HG03060 (cell line): ENCODE data around the gene UBE2J2.
"Not testable (repeated sequence)": the region's sequence is repeated elsewhere in the genome, so short reads cannot be mapped to it uniquely, and the experiment has no call there.

Source experiments
- ATAC-seq: cut with Tn5 transposase; IDR thresholded peaks from one replicate; pipeline ENCODE4 v1.9.1; 2021; ENCODE audit warnings: low read depth, moderate number of reproducible peaks; ENCODE audit not compliant: unreplicated experiment

The UBE2J2 gene

DNA sequence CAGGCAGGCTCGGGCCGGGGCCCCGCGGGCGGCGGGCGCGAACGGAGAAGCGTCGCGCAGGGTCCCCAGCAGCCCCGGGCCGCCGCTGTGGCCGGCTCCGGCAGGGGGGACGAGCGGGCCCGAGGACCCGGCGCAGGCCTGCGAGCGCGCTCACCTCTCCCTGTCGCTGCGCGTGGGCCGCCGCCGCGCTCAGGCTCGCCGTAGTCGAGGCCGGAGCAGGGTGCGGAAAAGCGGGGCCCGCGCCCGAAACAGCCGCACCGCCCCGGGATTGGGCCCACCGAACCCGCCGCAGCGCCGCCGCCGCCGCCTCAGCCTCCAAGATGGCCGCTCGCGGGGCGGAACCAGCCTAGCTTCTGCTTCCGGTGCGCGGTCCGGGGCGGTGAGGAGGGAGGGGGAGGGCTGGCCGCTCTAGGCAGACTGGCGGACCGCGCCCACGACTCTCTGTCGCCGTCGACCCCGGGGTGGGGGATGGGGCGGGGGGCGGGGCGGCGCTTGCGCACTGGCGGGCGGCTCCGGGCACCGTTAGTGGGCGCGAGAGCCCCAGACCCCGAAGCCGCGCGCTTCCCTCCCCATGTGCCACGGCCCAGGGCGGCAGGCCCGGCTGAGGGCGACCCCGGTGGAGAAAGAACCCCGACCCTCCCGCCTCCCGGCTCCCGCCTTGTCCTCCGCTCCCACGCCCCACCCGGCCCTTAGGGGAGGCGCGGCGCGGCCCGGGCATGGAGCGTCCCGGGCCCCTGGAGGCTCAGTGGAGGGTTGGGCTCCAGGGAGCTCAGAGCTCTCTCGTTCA, at the start of gene UBE2J2:
TSS of gene UBE2J2 (minus strand) at position 343 of the 787 bp plus-strand sequence. CDS start 5,862 bp downstream, outside the sequence.
- ATAC-seq: no peak

DNA sequence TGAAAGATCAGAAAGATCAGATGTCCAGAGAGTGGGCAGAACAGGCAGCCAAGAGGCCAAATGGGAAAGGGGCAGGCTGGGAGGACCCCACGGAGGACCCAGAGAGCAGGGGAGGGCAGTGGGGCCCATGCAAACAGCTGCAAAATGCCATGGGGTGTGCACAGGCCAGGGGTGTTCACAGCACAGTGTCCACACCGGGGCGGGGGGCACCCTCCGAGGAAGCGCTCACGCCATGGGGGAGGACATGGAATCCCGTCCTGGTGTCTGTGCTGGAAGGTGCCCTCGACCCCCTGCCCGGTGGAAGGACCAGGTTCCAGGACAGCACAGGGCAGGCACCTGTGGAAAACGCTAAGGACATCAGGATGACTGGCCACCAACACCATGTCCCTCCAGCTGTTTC, 49.3 kb upstream of the UBE2J2 start:
- no peak for ATAC-seq

DNA sequence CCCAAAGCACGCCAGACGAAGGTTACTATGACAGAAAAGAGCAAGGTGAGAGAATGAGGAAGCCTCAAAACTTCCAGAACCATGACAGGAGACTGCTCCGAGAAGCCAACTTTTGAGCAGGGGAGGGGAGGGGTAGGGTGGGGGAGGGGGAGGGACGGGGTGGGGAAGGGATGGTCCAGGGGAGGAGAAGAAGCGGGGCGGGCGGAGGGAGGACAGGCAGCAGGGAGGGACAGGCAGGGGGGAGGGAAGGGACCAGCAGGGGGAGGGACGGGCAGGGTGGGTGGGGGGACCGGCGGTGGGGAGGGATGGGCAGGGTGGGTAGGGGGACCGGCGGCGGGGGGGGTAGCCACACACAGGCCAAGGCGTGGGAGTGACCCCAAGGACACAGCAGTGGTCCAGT, 48.8 kb upstream of the UBE2J2 start:
- no peak for ATAC-seq

DNA sequence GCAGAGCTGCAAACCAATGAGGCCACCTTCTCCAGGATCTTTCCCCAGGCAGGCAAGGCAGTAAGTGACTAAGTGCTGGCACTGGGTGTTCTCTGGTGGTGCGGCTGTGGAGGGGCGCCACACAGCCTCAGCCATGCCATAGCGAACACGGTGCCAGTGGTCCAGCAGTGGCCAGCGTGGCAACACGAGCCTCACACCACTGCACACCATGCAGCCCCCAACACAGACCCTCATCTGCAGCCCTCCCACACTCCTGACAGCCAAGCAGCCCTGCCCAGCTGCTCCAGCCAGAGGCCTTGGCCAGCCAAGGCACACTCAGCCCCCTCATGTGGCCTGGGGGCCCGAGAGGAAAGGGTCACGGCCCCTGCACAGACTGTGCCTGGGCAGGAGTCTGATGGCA, 47.8 kb upstream of the UBE2J2 start:
- ATAC-seq: no peak

DNA sequence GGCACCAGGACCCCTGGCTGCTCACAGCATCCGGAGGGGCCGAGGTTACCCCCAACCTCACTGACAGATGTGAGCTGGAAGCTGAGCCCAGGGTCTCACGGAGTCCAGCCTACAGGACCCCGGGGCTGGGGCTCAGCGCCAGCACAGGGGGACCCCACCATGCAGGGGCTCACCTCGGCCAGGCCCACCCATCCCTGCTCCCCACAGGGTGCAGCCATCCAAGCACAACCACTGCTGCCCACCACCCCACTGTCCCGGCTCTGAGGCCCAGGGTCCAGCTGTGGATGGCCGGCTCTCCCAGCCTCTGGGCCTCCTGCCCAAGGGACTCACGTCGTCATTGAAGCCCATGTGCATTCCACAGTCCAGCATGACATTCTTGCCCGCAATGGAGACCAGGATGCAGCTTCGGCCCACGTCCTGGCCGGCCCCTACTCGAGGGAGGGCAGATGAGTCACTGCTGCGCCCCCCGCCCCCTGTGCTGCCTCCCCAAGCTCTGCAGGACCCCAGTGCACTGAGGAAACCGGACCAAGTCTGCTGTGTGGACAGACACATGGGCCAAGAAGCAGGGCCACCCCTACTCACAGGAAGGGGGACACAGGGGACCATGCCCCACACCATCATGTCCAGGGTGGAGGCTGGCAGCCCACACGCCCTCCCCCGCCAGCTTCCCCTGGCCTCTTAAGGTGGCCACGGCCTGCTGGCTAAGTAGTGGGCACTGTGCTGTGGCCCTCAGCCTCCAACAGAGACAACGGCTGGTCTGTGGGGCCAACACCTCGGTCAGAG, 47.2 kb upstream of the UBE2J2 start:
- no peak for ATAC-seq

DNA sequence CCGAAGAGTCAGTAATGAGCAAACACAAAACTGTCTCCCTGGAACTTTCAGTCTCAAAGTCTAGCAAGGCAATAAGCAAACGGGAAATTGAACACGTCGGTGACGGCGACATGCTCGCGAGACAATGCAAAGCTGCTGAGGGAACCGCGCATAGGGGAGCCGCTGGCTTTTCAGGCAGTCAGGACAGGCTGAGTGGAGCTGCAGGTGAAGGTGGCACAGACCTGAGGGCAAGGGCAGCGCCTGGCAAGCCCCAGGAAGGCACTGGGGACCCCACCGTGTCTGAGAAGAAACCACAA, 45.9 kb upstream of the UBE2J2 start:
- ATAC-seq: no peak

DNA sequence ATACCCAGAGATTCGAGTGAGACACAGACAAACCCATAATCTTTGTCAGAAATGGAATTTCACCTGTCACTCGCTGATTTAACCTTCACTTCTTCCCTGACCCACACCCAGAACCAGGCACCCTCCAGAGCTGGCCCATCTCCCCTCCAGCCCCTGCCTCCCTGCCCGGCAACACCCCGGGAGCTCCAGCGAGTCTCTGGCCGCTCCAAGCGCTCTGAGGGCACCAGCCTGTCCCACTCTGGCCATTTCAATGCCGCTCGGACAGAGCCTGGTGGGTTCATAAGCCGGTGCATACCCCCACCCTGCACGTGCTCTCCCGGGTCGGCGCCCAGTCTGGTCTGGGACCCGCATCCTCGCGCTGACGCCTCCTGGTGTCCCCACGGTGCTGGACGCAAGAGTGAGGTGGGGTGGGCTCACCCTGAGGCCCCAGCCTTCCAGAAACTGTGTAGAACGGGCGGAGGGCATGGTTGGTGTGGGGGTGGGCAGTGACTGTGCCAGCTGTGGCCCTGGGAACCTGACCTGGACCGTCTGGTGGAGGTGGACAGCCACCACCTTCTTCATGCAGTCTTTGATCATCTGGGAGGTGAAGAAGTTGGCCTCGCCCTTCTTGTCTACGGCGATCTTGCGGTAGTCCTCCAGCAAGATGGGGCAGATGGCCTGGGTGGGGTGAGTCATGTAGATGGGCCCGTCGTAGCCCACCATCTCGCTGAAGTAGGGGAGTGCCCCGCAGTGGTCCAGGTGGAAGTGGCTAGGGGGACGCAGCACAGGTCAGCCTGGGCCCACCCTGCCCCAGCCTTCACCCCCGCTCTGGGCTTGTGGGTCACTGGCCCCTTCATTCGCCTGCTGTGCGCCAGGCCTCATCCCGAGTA, 45.4 kb upstream of the UBE2J2 start:
- no peak for ATAC-seq

DNA sequence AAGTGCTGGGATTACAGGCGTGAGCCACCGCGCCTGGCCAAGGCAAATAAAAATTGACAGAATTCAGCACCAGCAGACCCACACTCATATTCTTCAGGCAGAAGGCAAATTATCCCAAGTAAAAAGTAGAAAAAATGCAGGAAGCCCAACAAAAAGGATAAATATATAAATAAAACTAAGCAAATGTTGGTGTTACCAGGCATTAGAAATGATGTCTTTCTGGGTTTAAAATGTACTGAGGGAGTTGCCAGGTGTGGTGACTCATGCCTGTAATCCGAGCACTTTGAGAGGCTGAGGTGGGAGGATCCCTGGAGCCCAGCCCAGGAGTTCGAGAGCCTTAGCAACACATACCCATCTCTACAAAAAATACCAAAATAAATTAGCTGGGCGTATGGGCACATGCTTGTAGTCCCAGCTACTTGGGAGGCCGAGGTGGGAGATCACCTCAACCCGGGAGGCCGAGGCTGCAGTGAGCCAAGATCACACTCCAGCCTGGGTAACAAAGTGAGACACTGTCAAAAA, 44.5 kb upstream of the UBE2J2 start:
- ATAC-seq: no peak

DNA sequence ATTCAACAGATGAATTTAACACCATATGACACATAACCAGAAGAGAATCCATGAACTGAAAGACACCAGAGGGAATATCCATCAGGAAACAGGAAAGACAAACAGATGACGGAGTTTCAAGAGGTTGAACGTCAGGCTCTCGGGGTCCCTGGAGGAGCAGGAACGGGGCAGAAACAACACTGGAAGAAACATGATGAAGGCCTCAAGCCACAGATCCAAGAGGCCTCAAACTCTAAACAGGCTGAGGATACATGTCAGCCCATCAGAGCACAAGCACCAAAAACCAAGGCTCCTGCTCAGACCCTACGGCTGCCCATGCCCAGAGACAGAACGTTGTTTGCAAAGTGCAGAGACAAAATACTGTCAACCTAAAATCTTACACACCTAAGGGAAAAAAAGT, 43.8 kb upstream of the UBE2J2 start:
- no peak for ATAC-seq

DNA sequence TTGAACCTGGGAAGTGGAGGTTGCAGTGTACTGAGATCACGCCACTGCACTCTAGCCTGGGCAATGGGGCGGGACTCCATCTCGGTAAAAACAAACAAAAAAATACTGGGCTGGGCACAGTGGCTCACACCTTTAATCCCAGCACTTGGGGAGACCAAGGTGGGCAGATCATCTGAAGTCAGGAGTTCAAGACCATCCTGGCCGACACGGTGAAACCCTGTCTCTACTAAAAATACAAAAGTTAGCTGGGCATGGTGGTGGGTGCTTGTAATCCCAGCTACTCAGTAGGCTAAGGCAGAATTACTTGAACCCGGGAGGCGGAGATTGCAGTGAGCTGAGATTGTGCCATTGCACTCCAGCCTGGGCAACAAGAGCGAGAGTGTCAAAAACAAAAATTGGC, 42.5 kb upstream of the UBE2J2 start:
- ATAC-seq: not testable (repeated sequence)

DNA sequence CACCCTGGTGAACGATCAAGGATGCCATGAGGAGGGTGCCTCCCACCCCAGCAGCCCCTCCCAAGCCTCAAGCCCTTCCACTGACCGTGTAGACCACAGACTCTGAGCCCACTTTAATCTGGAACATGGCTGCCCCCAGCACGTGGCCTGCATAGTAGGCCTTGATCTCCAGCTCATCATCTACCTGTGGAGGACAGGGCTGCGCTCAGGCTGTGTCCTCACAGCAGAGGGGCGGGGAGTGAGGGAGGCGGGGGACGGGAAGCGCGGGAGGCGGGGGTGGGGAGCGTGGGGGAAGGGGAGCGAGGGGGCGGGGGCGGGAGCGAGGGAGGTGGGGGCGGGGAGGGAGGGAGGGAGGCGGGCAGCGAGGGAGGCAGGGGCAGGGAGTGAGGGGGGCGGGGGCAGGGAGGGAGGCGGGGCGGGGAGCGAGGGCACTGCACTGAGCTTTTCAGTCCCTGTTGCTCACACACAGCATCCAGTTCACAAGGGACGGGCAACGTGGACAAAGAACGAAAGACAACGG, 41.8 kb upstream of the UBE2J2 start:
- ATAC-seq: no peak

DNA sequence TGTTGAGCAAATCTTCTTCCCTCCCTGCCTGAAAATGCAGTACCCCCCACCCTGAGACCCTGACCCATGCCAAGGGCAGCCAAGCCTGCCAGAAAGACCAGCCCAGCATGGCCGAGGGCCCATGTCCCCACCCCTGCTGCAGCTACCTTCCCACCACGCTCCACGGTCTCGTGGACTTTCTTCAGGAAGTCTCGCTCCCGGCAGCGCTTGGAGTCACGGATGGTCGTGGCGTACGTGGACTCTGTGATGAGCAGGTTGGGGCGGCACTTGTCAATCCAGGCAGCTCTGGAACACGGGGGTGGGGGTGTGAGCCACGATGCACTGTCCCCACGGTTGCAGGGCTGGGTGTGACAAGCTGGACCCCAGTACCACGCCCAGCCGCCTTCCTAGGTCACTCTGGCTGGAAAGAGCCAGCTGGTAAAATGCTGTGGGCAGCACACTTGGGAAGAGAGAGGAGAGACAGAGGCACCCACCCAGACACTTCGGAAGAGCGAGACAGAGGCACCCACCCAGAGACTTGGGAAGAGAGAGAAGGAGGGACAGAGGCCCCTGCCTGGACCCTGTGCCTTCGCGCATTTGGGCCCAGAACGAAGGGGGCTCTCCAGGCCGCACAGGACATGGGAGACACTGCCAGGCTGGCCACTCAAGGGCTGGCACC, 41.2 kb upstream of the UBE2J2 start:
- ATAC-seq: no peak

DNA sequence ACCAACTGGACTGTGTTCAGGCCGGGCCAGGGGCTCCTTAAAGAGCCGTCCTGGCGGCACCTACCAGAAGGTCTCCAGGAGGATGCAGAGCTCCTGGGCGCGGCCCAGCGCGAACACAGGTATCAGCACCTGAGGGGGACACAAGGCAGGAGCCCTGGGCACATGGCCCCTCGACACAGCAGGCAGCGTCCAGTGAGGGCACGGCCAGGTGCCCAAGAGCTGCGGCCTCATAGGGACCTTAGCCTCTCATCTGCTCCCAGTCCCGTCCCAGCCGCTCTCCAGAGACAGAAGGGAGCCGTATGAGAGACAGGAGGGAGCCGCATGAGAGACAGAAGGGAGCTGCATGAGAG, 40.6 kb upstream of the UBE2J2 start:
- no peak for ATAC-seq

DNA sequence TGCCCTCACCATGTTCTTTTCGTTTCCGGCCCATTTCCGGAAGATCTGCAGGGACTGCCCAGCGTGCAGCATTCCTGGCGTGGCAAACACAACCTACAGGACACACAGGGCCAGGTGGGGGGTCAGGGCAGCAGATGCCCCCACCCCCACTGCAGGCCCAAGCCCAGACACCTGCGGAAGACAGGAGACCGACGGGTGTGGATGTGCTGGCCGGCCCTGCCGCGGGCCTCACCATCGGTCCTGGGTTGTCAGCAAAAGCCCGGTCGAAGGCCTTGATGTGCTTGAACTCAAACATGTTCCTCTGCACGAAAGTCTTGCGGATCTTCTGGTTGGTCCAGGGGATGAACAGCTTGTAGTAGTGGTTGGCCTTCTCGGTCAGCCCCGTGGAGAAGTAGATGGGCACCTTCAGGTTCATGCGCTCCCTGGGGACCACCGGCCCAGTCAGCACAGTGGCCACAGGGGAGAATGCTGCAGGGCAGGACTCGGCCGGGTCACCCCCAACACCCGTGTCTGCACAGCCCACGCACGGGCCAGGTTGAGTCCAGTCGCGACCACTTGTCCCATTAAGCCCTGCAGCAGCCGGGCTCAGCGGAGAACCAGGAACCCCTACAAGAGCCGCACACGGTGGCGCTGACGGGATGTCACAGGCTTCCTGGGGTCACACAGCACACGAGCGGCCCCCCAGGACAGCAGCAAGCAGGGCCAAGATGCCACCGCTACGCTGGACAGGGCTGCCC, 40.0 kb upstream of the UBE2J2 start:
- ATAC-seq: no peak

DNA sequence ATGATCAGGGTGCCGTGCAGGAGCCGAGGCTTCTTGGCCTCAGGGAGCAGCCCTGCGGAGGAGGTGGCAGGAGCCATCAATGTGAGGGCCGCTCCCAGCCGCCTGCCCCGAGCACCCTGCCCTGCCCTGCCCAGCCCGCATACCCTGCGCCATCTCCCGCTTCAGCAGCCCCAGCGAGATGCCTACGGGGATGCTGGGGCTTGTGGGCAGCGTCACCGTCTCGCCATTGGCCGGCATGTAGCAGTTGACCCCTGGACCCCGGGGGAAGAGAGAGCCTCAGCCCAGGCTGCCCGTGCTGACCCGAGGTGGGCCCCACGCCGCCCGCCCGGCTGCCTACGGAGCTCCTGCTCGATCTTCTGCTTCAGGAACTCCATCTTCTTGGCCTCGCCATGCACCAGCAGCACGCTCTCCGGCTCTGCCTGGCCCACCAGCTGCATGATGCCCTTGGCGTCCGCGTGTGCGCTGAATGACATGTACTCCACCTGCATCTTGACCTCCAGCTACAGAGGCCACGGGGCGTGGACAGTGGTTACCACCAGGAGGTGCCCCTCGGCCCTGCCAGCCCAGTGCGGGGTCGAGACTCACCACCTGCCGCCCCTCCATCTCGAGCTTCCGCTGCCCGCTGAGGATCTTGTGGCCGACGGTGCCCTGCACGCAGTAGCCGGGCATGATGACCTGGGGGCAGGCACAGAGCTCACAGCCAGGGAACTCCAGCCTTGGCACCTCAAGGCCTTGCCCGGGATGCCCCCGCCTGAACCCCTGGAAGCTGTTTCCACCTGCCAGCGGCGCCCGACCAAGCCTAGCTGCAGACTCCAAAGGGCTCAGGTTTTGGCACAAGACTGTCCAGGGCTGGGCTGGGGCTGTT, 39.0 kb upstream of the UBE2J2 start:
- ATAC-seq: no peak

DNA sequence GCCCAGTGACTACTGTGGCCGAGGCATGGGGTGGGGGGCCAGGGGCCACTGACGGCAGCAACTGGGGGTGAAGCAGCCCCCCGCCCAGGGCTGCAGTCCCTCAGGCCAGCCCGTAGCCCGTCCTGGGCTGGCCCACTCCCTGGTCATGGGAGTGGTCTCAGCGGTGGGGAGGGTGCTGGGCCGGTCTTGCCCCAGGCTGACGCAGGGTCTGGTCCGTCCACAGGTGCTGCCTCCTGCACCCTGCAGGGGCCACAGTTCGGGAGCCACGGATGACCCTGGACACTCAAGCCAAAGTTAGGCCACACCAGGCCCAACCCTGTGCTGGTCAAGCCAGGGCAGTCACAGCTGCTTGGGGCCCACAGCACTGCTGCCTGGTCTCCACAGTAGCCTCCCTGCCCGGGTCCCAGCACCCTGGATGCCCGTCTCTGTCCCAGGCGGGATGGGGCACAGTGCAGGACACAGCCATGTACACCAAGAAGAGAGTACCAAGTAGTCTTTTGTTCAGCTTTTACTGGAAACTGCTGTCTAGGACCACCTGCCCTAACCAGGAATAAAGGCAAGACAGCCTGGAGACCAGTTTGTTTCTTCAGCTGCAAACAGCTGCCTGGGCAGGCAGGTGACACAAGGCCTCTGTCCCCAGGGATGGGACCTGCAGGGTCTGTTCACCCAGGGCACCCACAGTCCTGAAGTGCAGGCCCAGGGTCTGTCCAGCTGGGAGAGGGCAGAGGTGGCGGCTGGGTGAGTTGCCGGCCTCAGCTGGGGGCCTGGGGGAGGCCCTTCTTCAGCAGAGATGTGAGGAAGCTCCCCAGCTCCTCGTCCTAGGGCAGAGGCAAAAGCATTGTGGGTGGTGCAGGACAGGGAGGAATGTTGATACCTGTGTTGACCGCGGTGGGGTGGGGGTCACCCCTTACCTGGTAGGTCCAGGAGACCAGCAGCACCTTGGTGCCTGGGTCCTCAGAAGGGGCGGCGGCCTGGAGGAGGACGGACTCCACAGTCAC, 37.8 kb upstream of the UBE2J2 start:
- no peak for ATAC-seq

DNA sequence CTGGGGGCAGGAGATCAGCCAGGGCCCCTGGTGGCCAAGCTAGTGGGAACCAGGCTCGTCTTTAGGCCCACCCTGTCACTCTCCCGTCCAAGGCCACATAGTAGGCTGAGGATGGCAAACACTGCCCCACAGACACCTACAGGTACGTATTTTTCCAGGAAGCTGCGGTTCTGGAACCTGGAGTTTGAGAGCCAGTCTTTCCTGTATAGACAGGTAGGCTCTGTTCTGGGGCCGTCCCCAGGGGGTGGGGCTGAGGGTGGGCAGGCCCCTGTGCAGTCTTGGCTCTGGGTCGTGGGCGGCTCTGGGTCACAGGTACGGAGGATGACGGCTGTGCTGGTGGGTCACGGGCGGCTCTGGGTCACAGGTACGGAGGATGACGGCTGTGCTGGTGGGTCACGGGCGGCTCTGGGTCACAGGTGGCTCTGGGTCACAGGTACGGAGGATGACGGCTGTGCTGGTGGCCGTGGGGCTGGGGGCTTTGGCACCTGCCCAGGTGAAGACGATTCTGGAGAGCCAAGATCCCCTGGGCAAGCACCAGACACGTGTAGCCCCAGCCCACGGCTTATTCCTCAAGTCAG, 36.9 kb upstream of the UBE2J2 start:
- no peak for ATAC-seq
